Spinal cord (tissue), 10 donors: ENCODE data around the gene TBC1D13. TPM values are rescaled to one million over a fixed set of nuclear protein-coding genes. Genes with fewer than 3 reads are reported as not detected.
A peak's percentile ranks its signal among the peaks of the same experiment; 100 is the strongest.
"Not testable (repeated sequence)": the region's sequence is repeated elsewhere in the genome, so short reads cannot be mapped to it uniquely, and the experiment has no call there.

Experiments used
- DNase-seq, 6 donors: peaks; one replicate each; pipeline versions ENCODE4 v3.0.0 to v3.0.0-alpha.2; 2013 to 2015; ENCODE audit warnings: low spot score in 6 of 6, low read depth in 4 of 6
- H3K27ac ChIP-seq: one replicate; pipeline ENCODE4 v1.5.1; 2013; ENCODE audit warnings: low read depth, low read length, control low read depth
- H3K27me3 ChIP-seq: one replicate; pipeline ENCODE4 v1.6.1; 2013; ENCODE audit warnings: low read length; ENCODE audit not compliant: control insufficient read depth, insufficient read depth
- H3K36me3 ChIP-seq: one replicate; pipeline ENCODE4 v1.6.1; 2013; ENCODE audit warnings: low read length; ENCODE audit not compliant: control insufficient read depth, insufficient read depth
- H3K4me1 ChIP-seq: one replicate; pipeline ENCODE4 v1.6.1; 2013; ENCODE audit warnings: low read length; ENCODE audit not compliant: control insufficient read depth, insufficient read depth
- H3K4me3 ChIP-seq: one replicate; pipeline ENCODE4 v1.5.1; 2013; ENCODE audit warnings: low read depth, low read length, control low read depth
- H3K9me3 ChIP-seq: one replicate; pipeline ENCODE4 v1.6.1; 2013; ENCODE audit warnings: low read length; ENCODE audit not compliant: control insufficient read depth, insufficient read depth
- WGBS: methylation state at CpG from one replicate; pipeline ENCODE4 v1.1.5; 2013; ENCODE audit warnings: missing lambda C conversion rate; ENCODE audit not compliant: insufficient coverage; 5-methylcytosine and 5-hydroxymethylcytosine counted together
- polyA plus RNA-seq, 2 donors: library from polyadenylated mRNA; unstranded; fragments of 120-200 nt; gene quantifications; one replicate each; pipeline ENCODE4 v1.2.1, GENCODE V29; 2013; ENCODE audit not compliant: insufficient read length in 2 of 2
- total RNA-seq, 2 donors: library from RNA; depleted of rRNA in 1 of 2; stranded (reverse); fragments of 120-200 nt in 1 of 2; fragments of >200 nt in 1 of 2; gene quantifications; one replicate each; pipeline versions ENCODE4 v1.2.3 to v1.2.4, GENCODE V29; 2013 to 2014
- donor health status: healthy.

The TBC1D13 gene
- total and polyA plus RNA-seq, 4 donors = 11.4 to 36.0 (median 22.6) TPM

GRCh38 chr9:128781187-128782070, 5.6 kb upstream of the TBC1D13 start:
- Histone ChIP-seq H3K36me3 (no peaks in the 10 kb centered on the region), H3K9me3 (no peaks in the 10 kb centered on the region), H3K4me1 (peaks cover 1% of the 10 kb centered on the region), H3K27ac (no peak overlapping the region), H3K4me3 (no peak overlapping the region), H3K27me3 (no peaks in the 10 kb centered on the region)
- 71% methylated on average over 6 of the region's 7 CpGs for WGBS
- no peak for DNase-seq

DNA sequence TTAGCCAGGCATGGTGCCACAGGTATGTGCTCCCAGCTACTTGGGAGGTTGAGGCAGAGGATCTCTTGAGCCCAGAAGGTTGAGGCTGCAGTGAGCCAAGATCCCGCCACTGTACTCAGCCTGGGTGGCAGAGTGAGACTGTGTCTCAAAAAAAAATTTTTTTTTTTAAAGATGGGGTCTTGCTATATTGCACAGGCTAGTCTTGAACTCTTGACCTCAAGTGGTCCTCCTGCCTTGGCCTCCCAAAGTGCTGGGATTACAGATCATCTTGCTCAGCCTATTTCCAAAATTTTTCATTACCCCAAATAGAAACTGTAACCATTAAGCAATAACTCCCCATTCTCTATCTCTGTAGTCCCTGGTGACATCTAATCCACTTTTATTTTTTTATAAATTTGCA, 4.4 kb upstream of the TBC1D13 start:
- Histone ChIP-seq H3K9me3 (no peaks in the 10 kb centered on the region), H3K4me1 (peaks cover 6% of the 10 kb centered on the region), H3K27me3 (no peaks in the 10 kb centered on the region), H3K36me3 (no peaks in the 10 kb centered on the region), H3K4me3 (no peak overlapping the region), H3K27ac (no peak overlapping the region)
- 100% methylated on average over 1 of the region's 1 CpG for WGBS
- DNase-seq = no peak

DNA sequence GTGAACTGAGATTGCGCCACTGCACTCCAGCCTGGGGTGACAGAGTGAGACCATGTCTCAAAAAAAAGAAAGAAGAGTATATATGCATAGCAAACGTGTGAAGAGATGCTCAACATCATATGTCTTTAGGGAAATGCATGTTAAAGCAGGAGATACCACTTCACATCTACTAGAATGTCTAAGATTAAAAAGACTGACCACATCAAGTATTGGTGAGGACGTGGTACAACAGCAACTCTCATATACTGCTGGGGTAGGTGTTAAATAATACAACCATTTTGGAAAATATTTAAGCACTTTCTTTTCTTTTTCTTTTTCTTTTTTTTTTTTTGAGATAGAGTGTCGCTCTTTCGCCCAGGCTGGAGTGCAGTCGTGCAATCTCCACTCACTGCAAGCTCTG, 1.6 kb upstream of the TBC1D13 start:
- no peak for DNase-seq
- no peak overlapping the region for H3K27ac ChIP-seq
- no CpG with 5 or more reads among the region's 6 CpGs for WGBS
- no peaks in the 10 kb centered on the region for H3K9me3 ChIP-seq
- no peaks in the 10 kb centered on the region for H3K27me3 ChIP-seq
- H3K4me1 ChIP-seq = peaks cover 15% of the 10 kb centered on the region
- peaks cover 7% of the 10 kb centered on the region for H3K36me3 ChIP-seq
- no peak overlapping the region for H3K4me3 ChIP-seq

- peak in 1 of 6 donors; percentile 16 for DNase-seq
- Histone ChIP-seq H3K27me3 (no peaks in the 10 kb centered on the region), H3K4me1 (peaks cover 15% of the 10 kb centered on the region), H3K36me3 (peaks cover 29% of the 10 kb centered on the region), H3K9me3 (no peaks in the 10 kb centered on the region), H3K27ac (no peak overlapping the region), H3K4me3 (peak overlapping the region; percentile 92)
- WGBS = 3% methylated on average over 5 of the region's 7 CpGs
Measured at GRCh38 chr9:128787659-128788058, 606 bp downstream of the TBC1D13 start.

DNA sequence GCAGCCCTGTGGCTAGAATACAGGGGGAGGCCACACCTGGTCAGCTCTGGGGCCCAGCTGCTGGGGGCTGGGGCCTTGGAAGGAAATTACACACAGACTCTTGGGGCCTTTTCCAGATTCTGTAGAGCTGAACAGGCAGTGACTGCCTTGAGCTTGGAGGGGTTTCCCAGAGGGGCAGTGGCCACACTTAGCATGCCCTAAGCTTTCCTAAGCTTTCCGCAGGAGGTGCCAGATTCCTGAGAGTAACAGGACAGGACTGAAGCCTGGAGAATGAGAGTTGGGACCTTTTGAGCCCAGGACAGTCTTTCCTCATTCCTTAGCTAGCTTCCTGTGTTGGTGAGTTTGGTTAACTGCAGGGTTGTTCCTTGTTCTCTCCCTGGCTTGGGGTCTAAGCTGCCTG, 1.4 kb downstream of the TBC1D13 start:
- no peak for DNase-seq
- Histone ChIP-seq H3K4me3 (no peak overlapping the region), H3K27ac (no peak overlapping the region), H3K9me3 (no peaks in the 10 kb centered on the region), H3K27me3 (no peaks in the 10 kb centered on the region), H3K36me3 (peaks cover 37% of the 10 kb centered on the region), H3K4me1 (peaks cover 15% of the 10 kb centered on the region)
- WGBS = 75% methylated on average over 1 of the region's 1 CpG

DNA sequence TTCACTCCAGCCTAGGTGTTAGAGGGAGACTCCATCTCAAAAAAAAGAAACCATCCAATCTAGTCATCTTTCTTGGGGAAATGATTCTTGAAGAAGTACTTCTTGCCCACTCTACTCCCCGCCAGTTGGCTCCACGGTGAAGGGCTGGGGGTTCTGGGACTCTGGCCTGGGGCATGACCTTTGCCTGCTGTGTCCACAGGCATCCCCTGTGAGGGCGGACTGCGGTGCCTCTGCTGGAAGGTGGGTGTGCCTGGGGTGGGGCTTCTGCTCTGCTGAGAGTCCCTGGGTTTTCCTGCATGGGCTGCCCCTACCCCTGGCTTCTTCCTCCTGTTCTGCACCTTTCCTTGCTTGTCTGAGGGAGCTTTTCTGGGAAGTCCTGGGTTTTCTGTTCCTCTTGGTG, 3.5 kb downstream of the TBC1D13 start:
- H3K27ac ChIP-seq = no peak overlapping the region
- peaks cover 55% of the 10 kb centered on the region for H3K36me3 ChIP-seq
- no peak overlapping the region for H3K4me3 ChIP-seq
- no peaks in the 10 kb centered on the region for H3K27me3 ChIP-seq
- no CpG with 5 or more reads among the region's 4 CpGs for WGBS
- H3K4me1 ChIP-seq = peaks cover 15% of the 10 kb centered on the region
- no peaks in the 10 kb centered on the region for H3K9me3 ChIP-seq
- DNase-seq = no peak

DNA sequence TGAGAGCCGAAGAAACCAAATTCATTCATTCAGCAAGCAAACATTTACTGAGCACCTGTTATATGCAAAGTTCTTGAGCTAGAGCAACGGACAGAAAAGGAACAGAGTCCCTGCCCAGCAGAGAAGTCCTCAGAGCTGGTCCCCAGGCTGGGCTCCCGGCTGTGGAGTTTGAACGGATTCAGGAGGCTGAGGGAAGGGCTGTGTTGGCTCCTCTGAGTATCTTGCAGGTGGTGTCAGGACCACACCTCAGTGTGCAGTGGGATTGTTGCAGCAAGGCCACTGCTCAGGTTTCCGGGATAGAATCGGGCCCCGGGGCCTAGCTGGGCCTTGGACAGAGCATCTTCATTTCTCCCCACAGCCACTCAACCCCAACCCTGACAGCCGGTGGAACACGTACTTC, 5.1 kb downstream of the TBC1D13 start:
- Histone ChIP-seq H3K36me3 (peaks cover 68% of the 10 kb centered on the region), H3K27ac (no peak overlapping the region), H3K4me3 (no peak overlapping the region), H3K9me3 (no peaks in the 10 kb centered on the region), H3K27me3 (no peaks in the 10 kb centered on the region), H3K4me1 (peaks cover 10% of the 10 kb centered on the region)
- WGBS = 85% methylated on average over 7 of the region's 9 CpGs
- no peak for DNase-seq

DNA sequence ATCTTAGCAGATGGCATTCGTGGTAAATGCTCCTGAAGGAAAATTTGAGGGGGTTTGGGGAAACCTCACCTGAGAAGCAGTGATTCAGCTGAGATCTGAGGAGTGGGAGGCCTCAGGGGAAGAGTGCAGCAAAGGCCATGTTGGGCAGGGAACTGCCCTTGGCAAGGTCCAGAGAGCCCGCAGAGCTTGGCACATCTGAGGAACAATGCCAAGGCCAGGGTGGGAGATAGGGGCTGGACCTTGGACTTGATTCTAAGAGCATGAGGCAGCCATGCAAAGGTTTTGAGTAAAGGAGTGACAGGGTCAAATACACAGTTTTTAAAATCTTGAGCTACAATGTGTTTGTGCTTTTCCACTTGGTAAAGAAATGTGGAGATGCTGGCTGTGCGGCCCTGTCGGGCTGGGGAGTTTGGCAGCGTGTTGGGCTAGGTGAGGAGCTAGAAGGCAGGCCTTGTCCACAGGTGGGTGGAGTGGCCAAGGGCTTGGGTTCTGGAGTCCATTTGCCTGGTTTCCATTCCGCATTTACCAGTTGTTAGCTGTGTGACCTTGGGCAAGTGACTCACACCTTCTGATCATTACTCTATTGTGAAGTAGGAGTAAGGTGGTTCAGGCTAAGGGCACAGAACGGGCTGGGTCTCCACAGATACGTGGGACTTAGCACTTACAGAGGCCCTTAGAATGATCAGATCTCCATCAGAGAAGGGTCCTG, 6.1 kb downstream of the TBC1D13 start:
- peaks cover 77% of the 10 kb centered on the region for H3K36me3 ChIP-seq

DNA sequence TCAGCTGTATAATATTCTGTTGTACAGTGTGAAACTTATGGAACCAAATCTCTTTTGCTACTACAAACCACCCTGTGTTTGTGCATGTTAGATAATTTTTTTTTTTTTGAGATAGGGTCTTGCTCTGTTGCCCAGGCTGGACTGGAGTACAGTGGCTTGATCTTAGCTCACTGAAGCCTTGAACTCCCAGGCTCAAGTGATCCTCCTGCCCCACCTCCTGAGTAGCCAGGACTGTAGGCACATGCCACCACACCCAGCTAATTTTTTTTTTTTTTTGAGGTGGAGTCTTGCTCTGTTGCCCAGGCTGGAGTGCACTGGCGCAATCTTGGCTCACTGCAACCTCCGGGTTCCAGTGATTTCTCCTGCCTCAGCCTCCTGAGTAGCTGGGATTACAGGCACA, 7.9 kb downstream of the TBC1D13 start:
- H3K4me1 ChIP-seq, DNase-seq, H3K9me3 ChIP-seq, H3K27me3 ChIP-seq, H3K4me3 ChIP-seq, H3K27ac ChIP-seq: not testable (repeated sequence)
- peaks cover 91% of the 10 kb centered on the region for H3K36me3 ChIP-seq
- 40% methylated on average over 1 of the region's 2 CpGs for WGBS

More for the DNA sequence above, 6.1 kb downstream of the TBC1D13 start:
- H3K27ac ChIP-seq = no peak overlapping the region
- no peak overlapping the region for H3K4me3 ChIP-seq
- 94% methylated on average over 5 of the region's 8 CpGs for WGBS
- peaks cover 5% of the 10 kb centered on the region for H3K4me1 ChIP-seq
- no peaks in the 10 kb centered on the region for H3K27me3 ChIP-seq
- H3K9me3 ChIP-seq = no peaks in the 10 kb centered on the region
- no peak for DNase-seq
